IMR-90 (cell line): Measurements from ENCODE around the gene TOR2A. TPM values are rescaled to one million over a fixed set of nuclear protein-coding genes. Genes with fewer than 3 reads are reported as not detected.
A peak's percentile ranks its signal among the peaks of the same experiment; 100 is the strongest.

Experiments
- ATAC-seq: fragments of 200-7000 bp; cut with Tn5 transposase; 2 replicates; pipeline ENCODE4 v1.9.1; 2020; ENCODE audit warnings: low read depth, mild to moderate bottlenecking, moderate library complexity
- BruUV-seq: library from RNA; stranded (reverse); fragments of 400-500 nt; replicated peaks from 2 replicates; lab custom pipeline; 2021; lab: Mats Ljungman, UMichigan
- CTCF ChIA-PET: fragments of 300-600 bp; formaldehyde crosslinking; extraction: SDS; loops from one replicate; lab custom pipeline; 2021; ENCODE audit warnings: antibody characterized with exemption; lab: Yijun Ruan, JAX
- POLR2A ChIA-PET: fragments of 300-600 bp; sonication (Branson Sonifier 250); formaldehyde crosslinking; loops from one replicate; lab custom pipeline; 2022; ENCODE audit warnings: antibody characterized with exemption; ENCODE audit not compliant: unreplicated experiment; lab: Charles Lee
- DNase-seq: peaks from one replicate; pipeline ENCODE4 v3.0.0; 2013
- H2AFZ ChIP-seq: replicated peaks from 2 replicates; pipeline ENCODE3; 2013; ENCODE audit warnings: low read length, mild to moderate bottlenecking; ENCODE audit not compliant: poor library complexity
- H2AK5ac ChIP-seq: 2 replicates; pipeline ENCODE4 v1.6.1; 2013; ENCODE audit warnings: low read depth, low read length, inconsistent platforms
- H2AK9ac ChIP-seq: replicated peaks from 2 replicates; pipeline ENCODE3; 2013; ENCODE audit warnings: mild to moderate bottlenecking, low read depth, low read length, moderate library complexity; ENCODE audit not compliant: poor library complexity
- H2BK120ac ChIP-seq: 2 replicates; pipeline ENCODE4 v1.6.1; 2013; ENCODE audit warnings: low read depth, low read length, inconsistent platforms
- H2BK15ac ChIP-seq: 3 replicates; pipeline ENCODE4 v1.6.1; 2013; ENCODE audit warnings: low read depth, low read length, inconsistent platforms
- H2BK20ac ChIP-seq: 2 replicates; pipeline ENCODE4 v1.6.1; 2013; ENCODE audit warnings: low read depth, mild to moderate bottlenecking, inconsistent platforms, low read length, moderate library complexity
- H2BK5ac ChIP-seq: 2 replicates; pipeline ENCODE4 v1.6.1; 2013; ENCODE audit warnings: mild to moderate bottlenecking, low read depth, low read length, inconsistent platforms; ENCODE audit not compliant: poor library complexity, severe bottlenecking
- H3K14ac ChIP-seq: replicated peaks from 2 replicates; pipeline ENCODE4 v1.6.1; 2013; ENCODE audit warnings: low read depth, low read length, inconsistent platforms
- H3K18ac ChIP-seq: 2 replicates; pipeline ENCODE4 v1.6.1; 2013; ENCODE audit warnings: low read depth, low read length, control low read depth
- H3K23ac ChIP-seq: 2 replicates; pipeline ENCODE4 v1.6.1; 2013; ENCODE audit warnings: low read depth, low read length, inconsistent platforms
- H3K27ac ChIP-seq: 2 replicates; pipeline ENCODE4 v1.5.1; 2013; ENCODE audit warnings: mild to moderate bottlenecking, control low read depth, low read length; ENCODE audit not compliant: insufficient read depth
- H3K27me3 ChIP-seq: 2 replicates; pipeline ENCODE4 v1.6.1; 2013; ENCODE audit warnings: low read length; ENCODE audit not compliant: control insufficient read depth, insufficient read depth
- H3K36me3 ChIP-seq: 2 replicates; pipeline ENCODE4 v1.6.1; 2013; ENCODE audit warnings: low read length, mixed read lengths; ENCODE audit not compliant: control insufficient read depth, insufficient read depth
- H3K4ac ChIP-seq: 2 replicates; pipeline ENCODE4 v1.6.1; 2013; ENCODE audit warnings: low read depth, low read length, inconsistent platforms
- H3K4me1 ChIP-seq: 2 replicates; pipeline ENCODE4 v1.6.1; 2013; ENCODE audit warnings: low read length, mixed read lengths; ENCODE audit not compliant: control insufficient read depth, insufficient read depth
- H3K4me2 ChIP-seq: 2 replicates; pipeline ENCODE4 v1.6.1; 2013; ENCODE audit warnings: low read depth, mild to moderate bottlenecking, control low read depth, low read length, moderate library complexity
- H3K4me3 ChIP-seq: 2 replicates; pipeline ENCODE4 v1.5.1; 2013; ENCODE audit warnings: low read depth, mild to moderate bottlenecking, control low read depth, low read length, moderate library complexity; ENCODE audit not compliant: insufficient read depth
- H3K56ac ChIP-seq: 2 replicates; pipeline ENCODE4 v1.6.1; 2013; ENCODE audit warnings: low read length, inconsistent platforms; ENCODE audit not compliant: insufficient read depth; ENCODE audit errors: extremely low read depth
- H3K79me1 ChIP-seq, 2 experiments: 2 replicates each; pipeline ENCODE4 v1.6.1; 2013; ENCODE audit warnings: low read length in 2 of 2, inconsistent platforms in 1 of 2, low read depth in 1 of 2
- H3K9ac ChIP-seq: 2 replicates; pipeline ENCODE4 v1.6.1; 2013; ENCODE audit warnings: low read depth, low read length, control low read depth
- H3K9me1 ChIP-seq: 2 replicates; pipeline ENCODE4 v1.6.1; 2013; ENCODE audit warnings: low read length, inconsistent platforms; ENCODE audit not compliant: insufficient read depth
- H3K9me3 ChIP-seq: 2 replicates; pipeline ENCODE4 v1.6.1; 2013; ENCODE audit warnings: low read length; ENCODE audit not compliant: control insufficient read depth, insufficient read depth
- H4K20me1 ChIP-seq: 2 replicates; pipeline ENCODE4 v1.6.1; 2013; ENCODE audit warnings: low read length, inconsistent platforms; ENCODE audit not compliant: insufficient read depth
- H4K5ac ChIP-seq: 2 replicates; pipeline ENCODE4 v1.6.1; 2013; ENCODE audit warnings: mild to moderate bottlenecking, low read depth, low read length, control low read depth
- H4K8ac ChIP-seq, 2 experiments: 2 replicates each; pipeline ENCODE4 v1.6.1; 2013; ENCODE audit warnings: low read depth in 2 of 2, low read length in 2 of 2, control low read depth in 1 of 2, inconsistent platforms in 1 of 2
- H4K91ac ChIP-seq: 2 replicates; pipeline ENCODE4 v1.6.1; 2013; ENCODE audit warnings: low read depth, low read length, inconsistent platforms; ENCODE audit not compliant: insufficient read depth
- BHLHE40 ChIP-seq: fragments of 150-350 bp; IDR thresholded peaks from 2 replicates; pipeline ENCODE4 v1.6.1; 2016; ENCODE audit warnings: mild to moderate bottlenecking, low read depth, low read length
- ELK1 ChIP-seq: fragments of 150-350 bp; IDR thresholded peaks from 2 replicates; pipeline ENCODE4 v1.6.1; 2016; ENCODE audit warnings: low read depth, mild to moderate bottlenecking, low read length, moderate library complexity, borderline replicate concordance
- FOS ChIP-seq: fragments of 150-350 bp; IDR thresholded peaks from 2 replicates; pipeline ENCODE4 v1.6.1; 2016; ENCODE audit warnings: low read depth, low read length
- MAFK ChIP-seq: IDR thresholded peaks from 2 replicates; pipeline ENCODE4 v1.6.1; 2012; ENCODE audit warnings: low read depth, low read length, improper control_type of control experiment
- MXI1 ChIP-seq: IDR thresholded peaks from 2 replicates; pipeline ENCODE4 v1.6.1; 2012; ENCODE audit warnings: low read depth, mild to moderate bottlenecking, low read length, moderate library complexity, borderline replicate concordance
- NFE2L2 ChIP-seq: fragments of 150-350 bp; IDR thresholded peaks from 2 replicates; pipeline ENCODE4 v1.6.1; 2016; ENCODE audit warnings: low read depth, mild to moderate bottlenecking, low read length
- POLR2A ChIP-seq: IDR thresholded peaks from 2 replicates; pipeline ENCODE4 v1.6.1; 2012; ENCODE audit warnings: mild to moderate bottlenecking, low read depth, low read length
- RCOR1 ChIP-seq: IDR thresholded peaks from 2 replicates; pipeline ENCODE4 v1.6.1; 2012; ENCODE audit warnings: mild to moderate bottlenecking, low read length, improper control_type of control experiment; ENCODE audit not compliant: insufficient replicate concordance
- WGBS, 2 experiments: methylation state at CpG; one replicate each; pipeline versions ENCODE4 v1.1.5 to v1.1.7; 2013; ENCODE audit warnings: missing lambda C conversion rate in 2 of 2; ENCODE audit not compliant: insufficient read length in 1 of 2; ENCODE audit errors: extremely low coverage in 2 of 2; 5-methylcytosine and 5-hydroxymethylcytosine counted together
- dilution Hi-C: fragments of 300-500 bp; cut with HindIII; formaldehyde crosslinking; loops from one replicate; pipeline ENCODE4 v1.14.3; 2018; ENCODE audit warnings: low sequenced_read_pairs; ENCODE audit not compliant: unreplicated experiment
- in situ Hi-C: fragments of 300-500 bp; cut with MboI; formaldehyde crosslinking; loops from 3 replicates; pipeline ENCODE4 v1.14.3; 2019; ENCODE audit warnings: low sequenced_read_pairs, inconsistent platforms, mixed read lengths
- intact Hi-C: fragments of 100-400 bp; cut with micrococcal nuclease; formaldehyde crosslinking; loops from 2 replicates; pipeline ENCODE4 v1.10.0; 2022
- polyA plus RNA-seq, 3 experiments: library from polyadenylated mRNA; depleted of rRNA; stranded (reverse); fragments of >200 nt; gene quantifications; 2 replicates each; pipeline ENCODE4 v1.2.3, GENCODE V29; 2012; ENCODE audit warnings: low replicate concordance in 1 of 3
- total RNA-seq: library from RNA; depleted of rRNA; stranded (reverse); fragments of >200 nt; gene quantifications from 2 replicates; pipeline ENCODE4 v1.2.3, GENCODE V29; 2012

The TOR2A gene
- total and polyA plus RNA-seq, 2 of the 4 experiments (the other 2 are of a cell fraction), result 0.90 to 12.5 TPM

GRCh38 chr9:127723013-127723412 lies 12.1 kb downstream of the TOR2A start:
- Histone ChIP-seq H3K79me1 (no peaks in the 10 kb centered on the region), H2AFZ (peak overlapping the region; percentile 39), H2BK20ac (no peak overlapping the region), H3K27ac (no peak overlapping the region), H3K9me3 (no peaks in the 10 kb centered on the region), H2BK5ac (no peak overlapping the region), H2AK5ac (no peak overlapping the region), H4K8ac (no peak overlapping the region), H4K91ac (no peak overlapping the region), H3K27me3 (peaks cover 4% of the 10 kb centered on the region; the same call in 1 of the 2 replicates), H4K5ac (no peak overlapping the region), H4K20me1 (no peaks in the 10 kb centered on the region), H3K4me1 (0 out of 2 replicates have a peak, but pooled peaks cover 1% of the 10 kb centered on the region), H3K23ac (no peak overlapping the region), H3K9me1 (no peaks in the 10 kb centered on the region; the same call in 1 of the 2 replicates), H3K4me3 (no peak overlapping the region), H2AK9ac (peak overlapping the region; percentile 72), H3K36me3 (no peaks in the 10 kb centered on the region), H3K56ac (no peak overlapping the region), H3K4ac (no peak overlapping the region), H3K18ac (no peak overlapping the region), H3K4me2 (no peak overlapping the region), H3K14ac (no peak overlapping the region), H2BK120ac (no peak overlapping the region), H2BK15ac (no peak overlapping the region), H3K9ac (no peak overlapping the region)
- dilution Hi-C loops (no loop called here), in situ Hi-C loops (no loop called here), intact Hi-C loops (no loop called here)
- CTCF ChIA-PET, result interaction anchor here (2.6 kb wide), 1 partner anchor 12 kb away, joined by 8 read pairs; the partner anchor contains the start of gene TOR2A
- no TSS peak for BruUV-seq
- POLR2A ChIA-PET, result no interaction called here
- no CpG with 5 or more reads among the region's 13 CpGs for WGBS, 2 experiments
- DNase-seq (no peak), ATAC-seq (no peak)
- TF ChIP-seq MAFK (no peak), FOS (no peak), NFE2L2 (no peak), RCOR1 (no peak), MXI1 (no peak), ELK1 (no peak), BHLHE40 (no peak), POLR2A (no peak)
